Left cardiac atrium (tissue), 4 donors: ENCODE data around the gene ZNF423. TPM values are rescaled to one million over a fixed set of nuclear protein-coding genes. Genes with fewer than 3 reads are reported as not detected.

Source experiments
- ATAC-seq, 2 donors: fragments of 200-7000 bp; cut with Tn5 transposase; one replicate each; pipeline ENCODE4 v1.9.1; 2020; ENCODE audit warnings: mild to moderate bottlenecking in 2 of 2, moderate library complexity in 2 of 2
- DNase-seq: peaks from one replicate; pipeline ENCODE4 v3.0.0-alpha.2; 2020
- intact Hi-C, 2 donors: fragments of 100-400 bp; cut with DNase I; formaldehyde crosslinking; loops; one replicate each; pipeline versions ENCODE4 v1.14.1 to v1.15.1; 2022 to 2023
- total RNA-seq, 2 donors: library from RNA; stranded (reverse); fragmentation: NEBNext Ultra II Directional; extraction: Animal tissue kit (Norgen Biotek cat#: 25700); gene quantifications; one replicate each; pipeline ENCODE4 v1.2.1, GENCODE V29; 2021
- donor health status: DM: no; HTN: yes; CAD: no.
- donor health status: DM: no; HTN: yes; CAD: no; lungs with severe emphysema.
- donor health status: DM: yes; HTN: yes; CAD: no.
- donor health status: Dilated cardiomyopathy.

ZNF423 gene
- total RNA-seq, 2 donors from 2014 or later, result 11.1 to 13.8 TPM

GRCh38 chr16:49723310-49723709, 132.6 kb downstream of the ZNF423 start:
- DNase-seq (no peak), ATAC-seq (no peak)
- intact Hi-C loops, result no loop called here

- intact Hi-C loops, result no loop called here
- ATAC-seq, result no peak
- no peak for DNase-seq
Measured at GRCh38 chr16:49720225-49720624, 135.7 kb downstream of the ZNF423 start.

DNA sequence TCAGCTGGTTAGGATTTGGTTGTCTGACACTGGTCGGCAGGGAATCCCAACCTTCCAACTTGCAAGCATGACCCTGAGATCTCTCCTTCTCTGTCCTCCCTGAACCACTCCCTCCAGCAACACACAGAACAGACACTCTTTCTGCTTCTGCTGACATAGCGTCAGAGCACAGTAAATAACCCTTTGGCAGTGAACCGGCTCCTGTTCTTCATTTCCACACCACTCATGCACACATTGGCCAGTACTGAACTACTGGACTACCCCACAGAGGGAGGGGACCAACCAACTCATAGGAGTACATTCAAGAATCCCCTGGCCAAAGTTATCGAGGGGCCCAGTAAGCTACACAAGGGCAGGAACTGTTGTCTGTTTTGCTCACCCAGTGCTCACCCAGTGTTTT, 138.2 kb downstream of the ZNF423 start:
- intact Hi-C loops, result no loop called here

GRCh38 chr16:49716339-49716934, 139.5 kb downstream of the ZNF423 start:
- ATAC-seq (peak in 1 of 2 donors; percentile 27), DNase-seq (no peak)
- intact Hi-C loops, result no loop called here

More for the DNA sequence above, 138.2 kb downstream of the ZNF423 start:
- DNase-seq, result no peak
- no peak for ATAC-seq

- ATAC-seq, result no peak
- intact Hi-C loops, result no loop called here
- no peak for DNase-seq
Measured at GRCh38 chr16:49713770-49714169, 142.1 kb downstream of the ZNF423 start.

DNA sequence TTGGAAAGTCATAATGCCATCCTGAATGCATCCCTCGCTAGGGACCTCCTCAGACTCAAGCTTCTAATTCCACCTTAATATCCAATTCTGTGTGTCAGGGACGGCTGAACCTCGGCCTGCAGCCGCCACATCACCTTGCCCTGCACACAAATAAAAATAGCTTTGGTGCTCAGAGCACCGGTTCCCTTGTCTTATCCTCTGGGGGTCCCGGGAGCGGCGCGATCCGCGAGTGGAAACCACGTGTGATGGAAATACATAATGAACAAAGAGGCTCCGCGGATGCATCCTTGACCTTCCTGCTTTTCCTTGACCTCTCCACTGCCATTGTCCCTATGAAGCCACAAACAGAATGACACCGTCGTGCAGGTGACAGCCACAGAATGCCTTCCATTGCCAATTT, 143.4 kb downstream of the ZNF423 start:
- DNase-seq, result no peak
- no peak for ATAC-seq
- intact Hi-C loops, result no loop called here

- no peak for DNase-seq
- intact Hi-C loops, result no loop called here
- no peak for ATAC-seq
Measured at GRCh38 chr16:49712106-49712505, 143.8 kb downstream of the ZNF423 start.

DNA sequence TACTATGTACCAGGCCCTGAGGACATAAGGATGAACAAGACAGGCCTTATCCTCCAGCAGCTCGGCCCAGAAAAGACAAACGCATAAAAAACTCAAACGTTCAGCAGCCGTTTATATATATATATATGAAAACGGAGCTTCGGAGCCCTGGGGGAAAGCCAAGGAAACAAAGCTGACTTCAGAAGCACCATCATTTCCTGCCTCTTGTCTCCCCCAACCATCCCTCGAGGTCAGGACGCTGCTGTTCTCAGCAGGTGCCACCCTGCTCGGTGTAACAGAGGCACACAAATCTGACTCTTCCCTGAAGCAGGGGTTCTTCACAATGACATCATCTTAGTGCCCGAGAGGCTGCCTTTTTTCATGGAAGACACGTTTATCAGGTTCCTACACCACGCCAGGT, 146.9 kb downstream of the ZNF423 start:
- ATAC-seq (no peak), DNase-seq (no peak)
- intact Hi-C loops, result no loop called here

GRCh38 chr16:49708491-49708890, 147.4 kb downstream of the ZNF423 start:
- no peak for DNase-seq
- no peak for ATAC-seq
- intact Hi-C loops, result no loop called here

GRCh38 chr16:49706620-49707355, 149.1 kb downstream of the ZNF423 start:
- DNase-seq, result no peak
- no peak for ATAC-seq
- intact Hi-C loops, result no loop called here

DNA sequence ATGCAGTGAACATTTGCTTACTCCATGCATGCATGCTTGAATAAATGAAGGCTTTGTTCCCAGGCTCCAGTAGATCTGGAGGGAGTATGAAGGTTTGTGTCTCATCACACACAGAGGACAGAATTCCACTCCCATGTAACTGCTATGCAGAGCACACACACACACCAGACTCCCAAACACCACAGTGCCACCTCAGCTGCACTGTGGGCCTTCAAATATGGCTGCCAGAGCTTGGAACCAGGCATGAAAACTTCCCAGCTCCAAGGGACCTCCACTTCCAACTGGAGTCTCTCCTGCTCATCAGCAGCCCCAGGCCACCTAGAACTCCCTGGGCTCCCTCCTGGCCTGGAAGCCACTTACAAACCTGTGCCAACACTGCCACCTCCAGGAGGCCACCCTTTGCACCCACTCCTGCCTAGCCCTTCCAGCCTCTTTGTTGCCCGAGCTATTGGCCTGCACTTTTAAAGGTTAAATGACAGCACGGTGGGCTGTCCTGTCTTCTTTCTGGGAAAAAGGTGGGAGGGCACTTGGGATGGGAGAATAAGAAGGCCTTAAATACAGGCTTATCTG, 151.2 kb downstream of the ZNF423 start:
- DNase-seq, result no peak
- no peak for ATAC-seq
- intact Hi-C loops, result no loop called here

GRCh38 chr16:49703483-49703882, 152.4 kb downstream of the ZNF423 start:
- no peak for ATAC-seq
- no peak for DNase-seq
- intact Hi-C loops, result no loop called here

GRCh38 chr16:49701789-49702494, 154.0 kb downstream of the ZNF423 start:
- intact Hi-C loops, result no loop called here
- ATAC-seq, result peak; percentile 64 to 80

DNA sequence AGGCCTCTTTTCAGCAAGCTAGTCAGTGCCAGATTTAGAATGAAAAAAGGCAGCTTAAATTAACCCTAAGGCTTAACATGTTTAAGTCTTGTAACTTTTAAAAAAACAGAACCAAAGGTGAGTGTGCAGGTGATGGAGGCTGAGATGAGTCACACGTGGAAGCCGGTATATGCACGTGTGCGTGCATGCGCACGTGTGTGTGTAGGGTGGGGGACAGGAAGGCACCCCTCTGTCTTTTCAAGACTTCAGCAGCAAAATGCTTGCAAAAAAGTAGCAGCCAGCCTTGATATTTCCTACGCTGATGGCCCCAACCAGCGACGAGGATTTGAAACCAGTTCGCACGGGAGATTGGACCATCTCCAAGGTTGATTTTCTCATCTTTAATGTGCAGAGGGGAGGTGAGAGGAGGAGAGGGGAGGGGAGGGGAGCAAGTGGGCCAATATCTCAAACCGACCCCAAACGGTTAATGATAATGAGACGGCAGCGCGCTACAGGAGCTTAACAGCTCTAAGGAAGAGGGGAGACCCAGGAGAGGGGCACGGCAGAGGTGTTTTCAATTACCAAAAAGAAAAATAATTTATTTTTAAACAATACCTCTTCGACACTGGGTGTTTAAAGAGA, 154.7 kb downstream of the ZNF423 start:
- intact Hi-C loops, result no loop called here
- ATAC-seq, result no peak
- DNase-seq, result no peak

More at GRCh38 chr16:49701789-49702494, 154.0 kb downstream of the ZNF423 start:
- DNase-seq, result peak; percentile 78

GRCh38 chr16:49700251-49701064, 155.5 kb downstream of the ZNF423 start:
- peak; percentile 52 to 67 for ATAC-seq
- intact Hi-C loops, result no loop called here
- peak; percentile 67 for DNase-seq

DNA sequence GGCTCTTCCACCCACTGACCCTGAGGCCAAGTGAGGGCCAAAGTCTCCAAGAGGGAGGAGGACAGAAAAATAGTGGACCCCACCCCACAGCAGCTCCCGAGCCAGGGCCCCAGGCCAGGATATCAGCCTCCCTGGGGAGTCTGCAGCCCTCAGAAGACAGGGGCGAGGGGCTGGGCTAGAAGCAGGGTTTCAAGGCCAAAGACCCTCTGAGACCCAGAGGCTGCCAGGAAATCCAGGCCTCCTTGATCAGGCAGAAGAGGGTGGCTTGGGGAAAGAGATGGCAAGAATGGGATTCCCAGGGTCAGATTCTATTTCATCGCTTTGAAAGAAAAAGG, 156.1 kb downstream of the ZNF423 start:
- intact Hi-C loops, result no loop called here
- DNase-seq, result peak; percentile 38
- peak in 1 of 2 donors; percentile 8 for ATAC-seq

GRCh38 chr16:49698931-49699840, 156.7 kb downstream of the ZNF423 start:
- DNase-seq, result peak; percentile 73
- ATAC-seq, result peak; percentile 41 to 58
- intact Hi-C loops, result no loop called here

DNA sequence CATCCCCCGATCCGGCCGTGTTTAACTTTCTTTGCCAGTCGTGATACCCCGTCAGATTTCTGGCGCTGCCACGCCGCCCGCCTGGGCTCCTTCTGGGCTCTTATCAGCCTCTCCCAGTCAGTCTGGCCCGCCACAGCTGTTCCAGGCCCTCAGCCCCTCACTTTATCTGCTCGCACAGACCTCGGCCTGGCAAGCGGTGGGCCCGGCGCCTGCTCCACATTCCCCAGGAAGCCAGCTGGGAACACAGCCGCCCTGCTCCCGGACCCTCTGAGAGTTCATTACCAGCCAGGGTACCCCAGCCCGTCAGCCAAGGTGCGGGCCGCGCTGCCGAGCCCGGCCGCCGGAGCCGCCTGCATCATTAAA, 157.5 kb downstream of the ZNF423 start:
- intact Hi-C loops, result no loop called here
- ATAC-seq (peak; percentile 22 to 42), DNase-seq (peak; percentile 79)
